ENCODE measurements around the gene MLYCD. TPM values are rescaled to one million over a fixed set of nuclear protein-coding genes. Genes with fewer than 3 reads are reported as not detected.

Gene MLYCD
- total and polyA plus RNA-seq, 2 donors from 2014 or later: 8.8 to 9.1 TPM

DNA sequence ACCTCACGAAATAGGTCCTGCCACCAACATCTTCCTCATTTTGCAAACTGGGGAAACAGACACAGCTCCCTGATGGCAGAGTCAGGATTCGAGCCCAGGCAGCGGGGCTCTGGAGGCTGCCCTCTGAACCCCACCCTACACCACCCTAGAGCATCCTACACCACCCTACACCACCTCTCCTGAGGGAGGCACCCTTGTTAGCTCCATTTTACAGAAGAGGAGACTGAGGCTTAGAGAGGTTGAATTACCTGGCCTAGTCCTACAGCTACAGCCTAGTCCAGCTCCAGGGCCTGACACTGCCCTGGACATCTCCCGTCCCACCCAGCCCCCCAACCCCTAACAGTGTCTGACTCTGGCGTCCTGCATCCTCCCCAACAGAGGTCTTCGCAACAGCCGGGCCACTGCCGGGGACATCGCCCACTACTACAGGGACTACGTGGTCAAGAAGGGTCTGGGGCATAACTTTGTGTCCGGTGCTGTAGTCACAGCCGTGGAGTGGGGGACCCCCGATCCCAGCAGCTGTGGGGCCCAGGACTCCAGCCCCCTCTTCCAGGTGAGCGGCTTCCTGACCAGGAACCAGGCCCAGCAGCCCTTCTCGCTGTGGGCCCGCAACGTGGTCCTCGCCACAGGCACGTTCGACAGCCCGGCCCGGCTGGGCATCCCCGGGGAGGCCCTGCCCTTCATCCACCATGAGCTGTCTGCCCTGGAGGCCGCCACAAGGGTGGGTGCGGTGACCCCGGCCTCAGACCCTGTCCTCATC, 65.9 kb downstream of the MLYCD start:
- H3K27me3 ChIP-seq (ENCODE audit: control insufficient read depth, insufficient read depth, low read length): no peaks in the 10 kb centered on the region
- DNase-seq: peak in 1 of 5 donors; percentile 61
- H3K27ac ChIP-seq (ENCODE audit: low read depth in 2 of 2, low read length in 2 of 2): no peak overlapping the region
- FAIRE-seq: no peak
- no peak overlapping the region for H3K9ac ChIP-seq (ENCODE audit: low read length in 3 of 3)
- no peak overlapping the region for H3K4me3 ChIP-seq (ENCODE audit: low read length in 3 of 3)
- no peaks in the 10 kb centered on the region for H3K4me1 ChIP-seq (ENCODE audit: control insufficient read depth in 2 of 3, insufficient read depth in 2 of 3, low read depth in 1 of 3, low read length in 3 of 3)
- TF ChIP-seq CTCF (IDR thresholded peaks at IDR 0.05; ENCODE audit: borderline replicate concordance, extremely low read depth, insufficient read depth): no peak
- intact Hi-C loops (cut with DNase I): loop anchor here (10.0 kb wide), 1 partner anchor 90 kb away; no protein-coding TSS in a partner anchor
- H3K9me3 ChIP-seq (ENCODE audit: control insufficient read depth in 2 of 3, insufficient read depth in 1 of 3, low read length in 3 of 3): no peaks in the 10 kb centered on the region
- H3K36me3 ChIP-seq (ENCODE audit: control insufficient read depth in 2 of 3, insufficient read depth in 3 of 3, low read length in 3 of 3): peaks cover 0 to 19% (median 2%) of the 10 kb centered on the region in 3 donors

GRCh38 chr16:83965444-83966152, 66.7 kb downstream of the MLYCD start:
- no peaks in the 10 kb centered on the region for H3K9me3 ChIP-seq (ENCODE audit: control insufficient read depth in 2 of 3, insufficient read depth in 1 of 3, low read length in 3 of 3)
- FAIRE-seq: no peak
- no peak overlapping the region for H3K4me3 ChIP-seq (ENCODE audit: low read length in 3 of 3)
- TF ChIP-seq CTCF (IDR thresholded peaks at IDR 0.05; ENCODE audit: borderline replicate concordance, extremely low read depth, insufficient read depth): no peak
- H3K27ac ChIP-seq (ENCODE audit: low read depth in 2 of 2, low read length in 2 of 2): no peak overlapping the region
- H3K4me1 ChIP-seq (ENCODE audit: control insufficient read depth in 2 of 3, insufficient read depth in 2 of 3, low read depth in 1 of 3, low read length in 3 of 3): no peaks in the 10 kb centered on the region
- H3K9ac ChIP-seq (ENCODE audit: low read length in 3 of 3): no peak overlapping the region
- DNase-seq: peak in 1 of 5 donors; percentile 72
- H3K27me3 ChIP-seq (ENCODE audit: control insufficient read depth, insufficient read depth, low read length): no peaks in the 10 kb centered on the region
- intact Hi-C loops (cut with DNase I): loop anchor here (10.0 kb wide), 1 partner anchor 89 kb away; no protein-coding TSS in a partner anchor
- H3K36me3 ChIP-seq (ENCODE audit: control insufficient read depth in 2 of 3, insufficient read depth in 3 of 3, low read length in 3 of 3): peaks cover 0 to 12% (median 2%) of the 10 kb centered on the region in 3 donors

DNA sequence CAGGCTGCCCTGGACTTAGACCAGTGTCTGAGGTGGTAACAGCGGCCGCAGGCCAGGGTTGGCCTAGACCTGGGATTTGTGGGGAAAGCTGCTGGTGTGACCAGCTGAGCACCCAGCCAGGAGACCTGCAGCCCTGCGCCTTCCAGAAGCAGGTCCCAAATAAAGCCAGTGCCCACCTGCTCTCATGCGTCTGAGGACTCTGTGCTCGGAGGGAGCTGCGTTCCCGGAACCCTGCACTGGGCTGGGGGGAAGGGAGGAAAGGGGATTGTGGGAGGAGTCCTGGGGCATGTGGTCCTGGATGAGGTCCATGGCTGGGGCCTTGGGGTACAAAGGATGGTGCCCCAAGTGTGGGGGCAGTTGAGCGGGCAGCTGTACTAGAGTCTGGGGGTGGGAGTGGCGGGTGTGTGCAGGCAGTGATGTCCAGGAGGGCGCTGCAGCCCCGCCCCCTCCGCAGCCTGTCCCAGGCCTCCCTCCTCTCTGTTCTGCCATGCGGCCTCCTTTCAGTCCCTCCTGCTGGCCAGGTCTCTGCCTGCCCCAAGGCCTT, 67.3 kb downstream of the MLYCD start:
- H3K27ac ChIP-seq (ENCODE audit: low read depth in 2 of 2, low read length in 2 of 2): no peak overlapping the region
- H3K27me3 ChIP-seq (ENCODE audit: control insufficient read depth, insufficient read depth, low read length): no peaks in the 10 kb centered on the region
- H3K36me3 ChIP-seq (ENCODE audit: control insufficient read depth in 2 of 3, insufficient read depth in 3 of 3, low read length in 3 of 3): peaks cover 0 to 9% (median 2%) of the 10 kb centered on the region in 3 donors
- no peaks in the 10 kb centered on the region for H3K4me1 ChIP-seq (ENCODE audit: control insufficient read depth in 2 of 3, insufficient read depth in 2 of 3, low read depth in 1 of 3, low read length in 3 of 3)
- no peak overlapping the region for H3K9ac ChIP-seq (ENCODE audit: low read length in 3 of 3)
- DNase-seq (no peak), FAIRE-seq (no peak)
- no peak overlapping the region for H3K4me3 ChIP-seq (ENCODE audit: low read length in 3 of 3)
- intact Hi-C loops (cut with DNase I): loop anchor here (10.0 kb wide), 1 partner anchor 89 kb away; no protein-coding TSS in a partner anchor
- no peaks in the 10 kb centered on the region for H3K9me3 ChIP-seq (ENCODE audit: control insufficient read depth in 2 of 3, insufficient read depth in 1 of 3, low read length in 3 of 3)
- no peak for TF ChIP-seq CTCF (IDR thresholded peaks at IDR 0.05; ENCODE audit: borderline replicate concordance, extremely low read depth, insufficient read depth)

Measured in kidney (tissue), 14 donors.